ENCODE data around the gene NPPC.

- TF ChIP-seq CTCF (IDR thresholded peaks at IDR 0.05; ENCODE audit: control extremely low read depth in 1 of 3, insufficient read depth in 1 of 3, low read depth in 1 of 3, low read length in 3 of 3) (no peak), TAF1 (IDR thresholded peaks at IDR 0.05; ENCODE audit: low read depth, low read length) (no peak), FOSL1 (IDR thresholded peaks at IDR 0.05; ENCODE audit: insufficient read depth, low read depth, low read length) (no peak), SAP30 (IDR thresholded peaks at IDR 0.05; ENCODE audit: insufficient read depth, insufficient replicate concordance, low read length) (no peak), RAD21 (IDR thresholded peaks at IDR 0.05 in 1 of 2, conservative IDR thresholded peaks at IDR 0.05 in 1 of 2; ENCODE audit: low read depth in 2 of 2, low read length in 2 of 2) (no peak), TCF12 (IDR thresholded peaks at IDR 0.05; ENCODE audit: low read depth, low read length) (no peak), JUND (IDR thresholded peaks at IDR 0.05; ENCODE audit: low read length) (no peak)
These were observed 47.0 kb downstream of the NPPC start for GRCh38 chr2:231879216-231879615.

Measured in H1 (cell line).